Calu3 (cell line): ENCODE results near the gene TOGARAM2. TPM values are rescaled to one million over a fixed set of nuclear protein-coding genes. Genes with fewer than 3 reads are reported as not detected.

Experiments
- BruUV-seq: library from RNA; stranded (reverse); fragments of 400-500 nt; replicated peaks from 2 replicates; lab custom pipeline; 2021; lab: Mats Ljungman, UMichigan
- CTCF ChIA-PET: fragments of 300-600 bp; sonication (Branson Sonifier 250); formaldehyde crosslinking; loops from one replicate; lab custom pipeline; 2022; ENCODE audit warnings: antibody characterized with exemption; lab: Charles Lee
- DNase-seq: peaks from one replicate; pipeline ENCODE4 v3.0.0; 2022
- H3K27ac Mint-ChIP-seq: one replicate; pipeline ENCODE4 v1.8.0; 2022; ENCODE audit warnings: mixed read lengths; ENCODE audit not compliant: unreplicated experiment
- H3K27me3 Mint-ChIP-seq: one replicate; pipeline ENCODE4 v1.8.0; 2022; ENCODE audit warnings: mixed read lengths; ENCODE audit not compliant: unreplicated experiment
- H3K36me3 Mint-ChIP-seq: one replicate; pipeline ENCODE4 v1.8.0; 2022; ENCODE audit warnings: mild to moderate bottlenecking, moderate library complexity, mixed read lengths; ENCODE audit not compliant: insufficient read depth, unreplicated experiment
- H3K4me1 Mint-ChIP-seq: one replicate; pipeline ENCODE4 v1.8.0; 2022; ENCODE audit warnings: mild to moderate bottlenecking, low read depth, mixed read lengths; ENCODE audit not compliant: unreplicated experiment
- H3K4me3 Mint-ChIP-seq: one replicate; pipeline ENCODE4 v1.8.0; 2022; ENCODE audit warnings: mild to moderate bottlenecking, low read depth, moderate library complexity, mixed read lengths; ENCODE audit not compliant: unreplicated experiment
- H3K9me3 Mint-ChIP-seq: one replicate; pipeline ENCODE4 v1.8.0; 2022; ENCODE audit warnings: low read depth, mixed read lengths; ENCODE audit not compliant: unreplicated experiment
- CTCF ChIP-seq: fragments of 200-600 bp; IDR thresholded peaks from one replicate; pipeline ENCODE4 v1.8.0; 2022; ENCODE audit warnings: antibody characterized with exemption; ENCODE audit not compliant: unreplicated experiment
- intact Hi-C: fragments of 100-400 bp; cut with micrococcal nuclease; formaldehyde crosslinking; loops from one replicate; pipeline ENCODE4 v1.10.0; 2022; ENCODE audit not compliant: unreplicated experiment
- total RNA-seq: library from RNA; stranded (reverse); gene quantifications from 2 replicates; pipeline ENCODE4 v1.2.3, GENCODE V29; 2022

Gene TOGARAM2
- total RNA-seq, 1 experiment from 2014 or later = 0.85 TPM

- Mint-ChIP-seq H3K4me3 (no peak overlapping the region), H3K36me3 (no peaks in the 10 kb centered on the region), H3K27me3 (no peaks in the 10 kb centered on the region), H3K4me1 (peaks cover 50% of the 10 kb centered on the region), H3K27ac (no peak overlapping the region), H3K9me3 (no peaks in the 10 kb centered on the region)
- BruUV-seq = no TSS peak
- peak; percentile 28 for TF ChIP-seq CTCF
- CTCF ChIA-PET = interaction anchor here (0.5 to 1.6 kb wide), 4 partner anchors 53 to 584 kb away, joined by 3 to 6 read pairs (median 4); no protein-coding TSS in a partner anchor
- intact Hi-C loops = loop anchor here (1.0 kb wide), 1 partner anchor 142 kb away; no protein-coding TSS in a partner anchor
- DNase-seq = peak; percentile 45
Measured at GRCh38 chr2:29053670-29054400, 72.7 kb downstream of the TOGARAM2 start.

- TF ChIP-seq CTCF = no peak
- no TSS peak for BruUV-seq
- intact Hi-C loops = loop anchor here (1.0 kb wide), 1 partner anchor 142 kb away; no protein-coding TSS in a partner anchor
- CTCF ChIA-PET = interaction anchor here (0.5 to 1.6 kb wide), 5 partner anchors 52 to 652 kb away, joined by 3 to 6 read pairs (median 4); no protein-coding TSS in a partner anchor
- H3K27me3 Mint-ChIP-seq = no peaks in the 10 kb centered on the region
- H3K27ac Mint-ChIP-seq = no peak overlapping the region
- H3K4me1 Mint-ChIP-seq = peaks cover 50% of the 10 kb centered on the region
- no peak for DNase-seq
- H3K4me3 Mint-ChIP-seq = no peak overlapping the region
- H3K9me3 Mint-ChIP-seq = no peaks in the 10 kb centered on the region
- no peaks in the 10 kb centered on the region for H3K36me3 Mint-ChIP-seq
Measured at GRCh38 chr2:29054430-29054829, 73.3 kb downstream of the TOGARAM2 start.

GRCh38 chr2:29055601-29056000 lies 74.5 kb downstream of the TOGARAM2 start:
- no peaks in the 10 kb centered on the region for H3K9me3 Mint-ChIP-seq
- intact Hi-C loops = loop anchor here (5.0 kb wide), 1 partner anchor 57 kb away; no protein-coding TSS in a partner anchor
- no TSS peak for BruUV-seq

GRCh38 chr2:29056452-29056851 lies 75.4 kb downstream of the TOGARAM2 start:
- H3K27me3 Mint-ChIP-seq = no peaks in the 10 kb centered on the region
- BruUV-seq = no TSS peak
- H3K27ac Mint-ChIP-seq = peak overlapping the region; percentile 55
- CTCF ChIA-PET = no interaction called here
- TF ChIP-seq CTCF = no peak
- H3K4me1 Mint-ChIP-seq = peaks cover 50% of the 10 kb centered on the region
- no peak for DNase-seq
- intact Hi-C loops = loop anchor here (5.0 kb wide), 1 partner anchor 56 kb away; no protein-coding TSS in a partner anchor
- H3K36me3 Mint-ChIP-seq = no peaks in the 10 kb centered on the region
- no peak overlapping the region for H3K4me3 Mint-ChIP-seq
- H3K9me3 Mint-ChIP-seq = no peaks in the 10 kb centered on the region

More at GRCh38 chr2:29055601-29056000, 74.5 kb downstream of the TOGARAM2 start:
- TF ChIP-seq CTCF = no peak
- DNase-seq = no peak
- no peak overlapping the region for H3K27ac Mint-ChIP-seq
- no peaks in the 10 kb centered on the region for H3K27me3 Mint-ChIP-seq
- CTCF ChIA-PET = interaction anchor here (0.7 kb wide), 1 partner anchor 39 kb away, joined by 3 read pairs; no protein-coding TSS in a partner anchor
- H3K36me3 Mint-ChIP-seq = no peaks in the 10 kb centered on the region
- peaks cover 50% of the 10 kb centered on the region for H3K4me1 Mint-ChIP-seq
- H3K4me3 Mint-ChIP-seq = no peak overlapping the region
